ENCODE data around the gene RAB40B. TPM values are rescaled to one million over a fixed set of nuclear protein-coding genes. Genes with fewer than 3 reads are reported as not detected.

RAB40B gene
- polyA plus RNA-seq, 1 of the 3 experiments (the other 2 are of a cell fraction): 20.7 TPM

DNA sequence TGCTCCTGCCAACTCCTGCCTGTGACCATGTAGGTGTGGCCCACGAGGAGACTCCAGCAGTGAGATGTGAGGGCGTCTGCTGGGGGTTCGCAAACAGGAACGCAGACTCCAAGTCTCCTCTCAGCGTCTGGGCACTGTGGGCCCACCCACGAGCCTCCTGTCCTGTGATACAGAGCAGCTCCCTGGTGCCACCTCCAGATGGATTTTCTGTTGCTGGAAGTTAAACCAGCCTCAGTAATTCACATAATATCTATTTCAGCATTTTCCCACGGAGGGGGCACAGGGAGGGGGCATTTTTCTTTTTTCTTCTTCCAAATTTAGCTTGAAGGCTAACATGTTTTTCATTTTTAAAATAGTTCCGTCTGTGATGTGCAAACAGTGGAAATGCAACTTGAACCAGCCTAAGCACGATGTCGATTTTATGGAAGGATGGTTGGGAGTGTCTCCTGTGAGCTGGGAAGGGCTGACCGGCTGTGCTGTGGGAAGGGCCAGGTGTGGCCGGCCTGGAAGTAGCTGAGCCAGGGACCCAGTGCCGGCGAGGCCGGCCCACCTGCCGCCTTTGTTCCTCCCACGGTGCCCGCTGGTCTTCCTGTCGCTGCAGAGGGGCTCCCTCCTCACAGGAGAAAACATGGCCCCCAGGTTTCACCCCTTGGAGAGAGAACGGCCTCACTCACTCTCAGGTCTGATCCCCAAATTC lies 3.9 kb upstream of the RAB40B start:
- no peak overlapping the region for H3K4me3 ChIP-seq (ENCODE audit: low read depth in 2 of 2, low read length in 1 of 2)
- H2AFZ ChIP-seq (ENCODE audit: low read depth): no peak overlapping the region
- no peak overlapping the region for H3K27ac ChIP-seq (ENCODE audit: low read depth in 2 of 2, low read length in 1 of 2)
- H3K4me1 ChIP-seq (ENCODE audit: control insufficient read depth in 1 of 2, insufficient read depth in 2 of 2, low read depth in 1 of 2, low read length in 1 of 2): peaks cover 0 to 8% of the 10 kb centered on the region in 2 experiments; a peak in 1 of 4 replicates
- no peak overlapping the region for H3K9ac ChIP-seq
- DNase-seq: no peak
- no peaks in the 10 kb centered on the region for H3K79me2 ChIP-seq (ENCODE audit: insufficient read depth)
- TF ChIP-seq CHD2 (IDR thresholded peaks at IDR 0.05; ENCODE audit: low read length, partially characterized antibody) (no peak), TCF12 (IDR thresholded peaks at IDR 0.05) (no peak), GATA2 (CRISPR knock-in tag; IDR thresholded peaks at IDR 0.05) (no peak), RXRA (IDR thresholded peaks at IDR 0.05; ENCODE audit: borderline replicate concordance, low read depth) (no peak), RCOR1 (IDR thresholded peaks at IDR 0.05; ENCODE audit: low read length) (no peak), NFIC (IDR thresholded peaks at IDR 0.05; ENCODE audit: borderline replicate concordance) (no peak), SMC3 (IDR thresholded peaks at IDR 0.05; ENCODE audit: low read depth, low read length) (no peak), EZH2phosphoT487 (IDR thresholded peaks at IDR 0.05; ENCODE audit: borderline replicate concordance, low read depth) (no peak), SIN3A (IDR thresholded peaks at IDR 0.05; ENCODE audit: borderline replicate concordance, low read depth, low read length) (no peak), ELF1 (IDR thresholded peaks at IDR 0.05) (no peak), NRF1 (IDR thresholded peaks at IDR 0.05; ENCODE audit: low read depth, low read length) (no peak), CTCF (IDR thresholded peaks at IDR 0.05) (no peak)
- TF ChIP-seq, protein P1, sequence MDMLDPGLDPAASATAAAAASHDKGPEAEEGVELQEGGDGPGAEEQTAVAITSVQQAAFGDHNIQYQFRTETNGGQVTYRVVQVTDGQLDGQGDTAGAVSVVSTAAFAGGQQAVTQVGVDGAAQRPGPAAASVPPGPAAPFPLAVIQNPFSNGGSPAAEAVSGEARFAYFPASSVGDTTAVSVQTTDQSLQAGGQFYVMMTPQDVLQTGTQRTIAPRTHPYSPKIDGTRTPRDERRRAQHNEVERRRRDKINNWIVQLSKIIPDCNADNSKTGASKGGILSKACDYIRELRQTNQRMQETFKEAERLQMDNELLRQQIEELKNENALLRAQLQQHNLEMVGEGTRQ (IDR thresholded peaks at IDR 0.05; ENCODE audit: borderline replicate concordance, low read depth, low read length): no peak
- TF ChIP-seq, protein P2, sequence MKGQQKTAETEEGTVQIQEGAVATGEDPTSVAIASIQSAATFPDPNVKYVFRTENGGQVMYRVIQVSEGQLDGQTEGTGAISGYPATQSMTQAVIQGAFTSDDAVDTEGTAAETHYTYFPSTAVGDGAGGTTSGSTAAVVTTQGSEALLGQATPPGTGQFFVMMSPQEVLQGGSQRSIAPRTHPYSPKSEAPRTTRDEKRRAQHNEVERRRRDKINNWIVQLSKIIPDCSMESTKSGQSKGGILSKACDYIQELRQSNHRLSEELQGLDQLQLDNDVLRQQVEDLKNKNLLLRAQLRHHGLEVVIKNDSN (IDR thresholded peaks at IDR 0.05; ENCODE audit: borderline replicate concordance, low read depth): no peak
- TF ChIP-seq, protein P3, sequence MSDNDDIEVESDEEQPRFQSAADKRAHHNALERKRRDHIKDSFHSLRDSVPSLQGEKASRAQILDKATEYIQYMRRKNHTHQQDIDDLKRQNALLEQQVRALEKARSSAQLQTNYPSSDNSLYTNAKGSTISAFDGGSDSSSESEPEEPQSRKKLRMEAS (IDR thresholded peaks at IDR 0.05; ENCODE audit: low read depth): no peak
- TF ChIP-seq, protein P4, sequence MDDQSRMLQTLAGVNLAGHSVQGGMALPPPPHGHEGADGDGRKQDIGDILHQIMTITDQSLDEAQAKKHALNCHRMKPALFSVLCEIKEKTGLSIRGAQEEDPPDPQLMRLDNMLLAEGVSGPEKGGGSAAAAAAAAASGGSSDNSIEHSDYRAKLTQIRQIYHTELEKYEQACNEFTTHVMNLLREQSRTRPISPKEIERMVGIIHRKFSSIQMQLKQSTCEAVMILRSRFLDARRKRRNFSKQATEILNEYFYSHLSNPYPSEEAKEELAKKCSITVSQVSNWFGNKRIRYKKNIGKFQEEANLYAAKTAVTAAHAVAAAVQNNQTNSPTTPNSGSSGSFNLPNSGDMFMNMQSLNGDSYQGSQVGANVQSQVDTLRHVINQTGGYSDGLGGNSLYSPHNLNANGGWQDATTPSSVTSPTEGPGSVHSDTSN (IDR thresholded peaks at IDR 0.05): no peak
- H3K27me3 ChIP-seq (ENCODE audit: insufficient read depth): no peaks in the 10 kb centered on the region
- H3K9me3 ChIP-seq: no peaks in the 10 kb centered on the region
- no peaks in the 10 kb centered on the region for H3K36me3 ChIP-seq (replicated peaks in 1 of 2; ENCODE audit: control insufficient read depth in 1 of 2, insufficient read depth in 2 of 2, low read length in 1 of 2)
- H4K20me1 ChIP-seq (ENCODE audit: insufficient read depth): no peaks in the 10 kb centered on the region
- no peaks in the 10 kb centered on the region for H3K9me2 ChIP-seq
- CTCF ChIA-PET: interaction anchor here (1.3 kb wide), 1 partner anchor 9 kb away, joined by 5 read pairs; no protein-coding TSS in a partner anchor
- H3K4me2 ChIP-seq: no peak overlapping the region
- WGBS (ENCODE audit: low lambda C conversion rate): 70% methylated on average over 19 of the region's 20 CpGs
- H3F3A ChIP-seq (replicated peaks; ENCODE audit: insufficient read depth): peaks cover 2% of the 10 kb centered on the region
- POLR2A ChIA-PET: no interaction called here
